Gastroesophageal sphincter (tissue), 4 donors: ENCODE data around the gene EIF1. TPM values are rescaled to one million over a fixed set of nuclear protein-coding genes. Genes with fewer than 3 reads are reported as not detected.

Source experiments
- ATAC-seq: fragments of 150-250 bp; one replicate; pipeline ENCODE4 v1.9.1; 2016; ENCODE audit warnings: mild to moderate bottlenecking, moderate library complexity
- H3K27ac ChIP-seq, 4 donors: fragments of 200-600 bp; sonication (generic) in 3 of 4; 1 replicate in 3 of 4; 2 replicates in 1 of 4; pipeline ENCODE4 v1.5.1; 2016 to 2019
- H3K27me3 ChIP-seq: fragments of 200-600 bp; sonication (generic); one replicate; pipeline ENCODE4 v1.5.1; 2019
- H3K36me3 ChIP-seq, 2 donors: fragments of 200-600 bp; sonication (generic); one replicate each; pipeline ENCODE4 v1.5.1; 2019; ENCODE audit warnings: control low read depth in 1 of 2
- H3K4me1 ChIP-seq, 3 donors: fragments of 200-600 bp; sonication (generic); 1 replicate in 2 of 3; 2 replicates in 1 of 3; pipeline ENCODE4 v1.5.1; 2016 to 2019; ENCODE audit warnings: control low read depth in 2 of 3
- H3K4me3 ChIP-seq, 2 donors: fragments of 200-600 bp; sonication (generic); one replicate each; pipeline ENCODE4 v1.5.1; 2019; ENCODE audit warnings: mild to moderate bottlenecking in 1 of 2, moderate library complexity in 1 of 2
- H3K9me3 ChIP-seq, 3 donors: fragments of 200-600 bp; sonication (generic); one replicate each; pipeline ENCODE4 v1.5.1; 2017 to 2019; ENCODE audit warnings: control low read depth in 2 of 3
- EP300 ChIP-seq: sonication (generic); formaldehyde crosslinking; IDR thresholded peaks from one replicate; pipeline ENCODE4 v1.6.1; 2017; ENCODE audit warnings: antibody characterized with exemption, mild to moderate bottlenecking
- POLR2A ChIP-seq, 2 donors: fragments of 450-650 bp; IDR thresholded peaks; one replicate each; pipeline ENCODE4 v1.6.1; 2017; ENCODE audit warnings: antibody characterized with exemption in 2 of 2, mild to moderate bottlenecking in 2 of 2, moderate library complexity in 1 of 2
- POLR2AphosphoS5 ChIP-seq: sonication (generic); formaldehyde crosslinking; IDR thresholded peaks from one replicate; pipeline ENCODE4 v1.6.1; 2017; ENCODE audit warnings: antibody characterized with exemption
- WGBS, 2 donors: methylation state at CpG; one replicate each; pipeline ENCODE4 v1.1.5; 2018; ENCODE audit warnings: low coverage in 1 of 2; 5-methylcytosine and 5-hydroxymethylcytosine counted together
- total RNA-seq, 4 donors: library from RNA; depleted of rRNA; stranded (reverse); fragments of >200 nt; gene quantifications; one replicate each; pipeline ENCODE4 v1.1.0, GENCODE V29; 2016
- TF ChIP-seq, protein P1 (sequence below), 4 experiments: fragments of 200-600 bp in 2 of 4; fragments of 450-650 bp in 2 of 4; sonication (generic) in 1 of 4; IDR thresholded peaks; one replicate each; pipeline ENCODE4 v1.5.1; 2017 to 2019; ENCODE audit warnings: antibody characterized with exemption in 4 of 4, mild to moderate bottlenecking in 2 of 4, moderate library complexity in 2 of 4

The EIF1 gene
- total RNA-seq, 4 donors from 2014 or later = 224 to 331 (median 270) TPM

DNA sequence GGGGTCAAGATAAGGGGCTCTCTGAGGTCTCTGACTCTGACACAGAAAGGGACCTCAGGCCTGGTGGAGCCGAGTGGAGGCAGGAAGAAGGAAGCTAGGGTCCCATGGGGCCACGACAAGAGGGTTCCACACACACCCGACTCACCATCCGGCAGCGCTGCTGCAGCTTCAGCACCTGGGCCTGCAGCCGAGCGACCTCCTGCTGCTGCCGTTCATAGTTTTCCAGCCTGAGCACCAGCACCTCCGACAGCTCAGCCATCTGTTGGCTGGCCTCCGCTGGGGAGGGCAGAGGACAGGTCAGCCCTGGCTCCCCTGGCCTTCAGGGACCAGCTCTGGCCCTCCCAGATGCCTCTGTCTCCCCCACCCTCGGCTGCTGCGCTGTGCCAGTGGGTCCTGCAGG, 39.4 kb downstream of the EIF1 start:
- ATAC-seq = no peak
- no peaks in the 10 kb centered on the region for H3K9me3 ChIP-seq
- no peak overlapping the region for H3K27ac ChIP-seq
- H3K27me3 ChIP-seq = peaks cover 44% of the 10 kb centered on the region
- no peak overlapping the region for H3K4me3 ChIP-seq
- H3K36me3 ChIP-seq = no peaks in the 10 kb centered on the region
- H3K4me1 ChIP-seq = no peaks in the 10 kb centered on the region
- TF ChIP-seq POLR2AphosphoS5 (no peak), EP300 (no peak), POLR2A (IDR thresholded peaks at IDR 0.05) (no peak)
- TF ChIP-seq, protein P1, sequence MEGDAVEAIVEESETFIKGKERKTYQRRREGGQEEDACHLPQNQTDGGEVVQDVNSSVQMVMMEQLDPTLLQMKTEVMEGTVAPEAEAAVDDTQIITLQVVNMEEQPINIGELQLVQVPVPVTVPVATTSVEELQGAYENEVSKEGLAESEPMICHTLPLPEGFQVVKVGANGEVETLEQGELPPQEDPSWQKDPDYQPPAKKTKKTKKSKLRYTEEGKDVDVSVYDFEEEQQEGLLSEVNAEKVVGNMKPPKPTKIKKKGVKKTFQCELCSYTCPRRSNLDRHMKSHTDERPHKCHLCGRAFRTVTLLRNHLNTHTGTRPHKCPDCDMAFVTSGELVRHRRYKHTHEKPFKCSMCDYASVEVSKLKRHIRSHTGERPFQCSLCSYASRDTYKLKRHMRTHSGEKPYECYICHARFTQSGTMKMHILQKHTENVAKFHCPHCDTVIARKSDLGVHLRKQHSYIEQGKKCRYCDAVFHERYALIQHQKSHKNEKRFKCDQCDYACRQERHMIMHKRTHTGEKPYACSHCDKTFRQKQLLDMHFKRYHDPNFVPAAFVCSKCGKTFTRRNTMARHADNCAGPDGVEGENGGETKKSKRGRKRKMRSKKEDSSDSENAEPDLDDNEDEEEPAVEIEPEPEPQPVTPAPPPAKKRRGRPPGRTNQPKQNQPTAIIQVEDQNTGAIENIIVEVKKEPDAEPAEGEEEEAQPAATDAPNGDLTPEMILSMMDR (IDR thresholded peaks at IDR 0.05) = no peak
- no CpG with 5 or more reads among the region's 12 CpGs for WGBS, 2 donors

DNA sequence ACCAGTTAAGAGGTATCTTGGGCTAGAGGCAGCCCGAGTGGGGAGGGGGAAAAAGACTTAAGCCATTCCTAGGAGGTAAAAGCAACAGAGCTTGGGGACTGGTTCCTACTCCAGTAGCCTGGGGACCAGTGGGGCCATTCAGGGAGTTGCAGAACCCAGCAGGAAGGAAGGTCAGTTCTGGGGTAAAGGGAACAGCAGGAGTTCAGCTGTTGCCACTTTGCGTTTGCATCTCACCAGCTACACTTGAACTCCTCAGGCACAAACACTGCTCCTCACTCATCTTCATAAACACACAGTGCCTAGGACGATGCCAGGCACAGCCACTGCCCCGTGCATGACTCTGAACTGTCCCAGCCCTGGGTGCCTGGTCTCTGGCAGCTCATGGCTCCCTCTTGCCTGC, 41.8 kb downstream of the EIF1 start:
- 27 to 55% methylated on average over 3 to 4 of the region's 4 CpGs for WGBS, 2 donors
- Histone ChIP-seq H3K27me3 (peaks cover 63% of the 10 kb centered on the region), H3K36me3 (no peaks in the 10 kb centered on the region), H3K27ac (no peak overlapping the region), H3K9me3 (no peaks in the 10 kb centered on the region), H3K4me3 (no peak overlapping the region), H3K4me1 (peaks cover 0 to 21% (median 16%) of the 10 kb centered on the region in 3 donors)
- ATAC-seq = no peak
- TF ChIP-seq POLR2AphosphoS5 (no peak), EP300 (no peak)
- TF ChIP-seq, protein P1 (IDR thresholded peaks at IDR 0.05) = no peak

DNA sequence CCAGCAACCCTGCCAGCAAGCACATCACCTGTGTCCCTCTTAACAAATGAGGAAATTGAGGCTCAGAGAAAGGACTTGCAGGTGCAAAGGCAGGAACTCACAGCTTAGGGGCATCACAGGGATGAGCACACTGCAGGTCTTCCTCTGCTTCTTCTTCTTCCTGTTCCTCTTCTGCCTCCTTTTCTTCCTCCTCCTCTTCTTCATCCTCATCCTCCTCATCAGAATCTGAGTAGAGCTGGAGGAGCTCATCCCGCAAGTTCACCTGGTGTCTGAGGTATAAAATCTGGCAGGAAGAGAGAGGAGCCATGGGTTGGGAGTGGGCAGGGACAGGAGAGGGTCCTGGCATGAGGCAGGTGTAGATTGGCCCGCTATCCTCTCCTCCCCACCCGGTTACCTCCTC, 43.2 kb downstream of the EIF1 start:
- no peak overlapping the region for H3K27ac ChIP-seq
- no peaks in the 10 kb centered on the region for H3K9me3 ChIP-seq
- TF ChIP-seq EP300 = no peak
- TF ChIP-seq, protein P1 (IDR thresholded peaks at IDR 0.05) = no peak
- TF ChIP-seq POLR2A (IDR thresholded peaks at IDR 0.05) = no peak
- TF ChIP-seq POLR2AphosphoS5 = no peak
- no peak for ATAC-seq
- H3K4me3 ChIP-seq = no peak overlapping the region
- WGBS, 2 donors = 43 to 100% methylated on average over 1 of the region's 3 CpGs
- H3K27me3 ChIP-seq = peaks cover 77% of the 10 kb centered on the region
- no peaks in the 10 kb centered on the region for H3K36me3 ChIP-seq
- peaks cover 0 to 21% (median 16%) of the 10 kb centered on the region in 3 donors for H3K4me1 ChIP-seq

DNA sequence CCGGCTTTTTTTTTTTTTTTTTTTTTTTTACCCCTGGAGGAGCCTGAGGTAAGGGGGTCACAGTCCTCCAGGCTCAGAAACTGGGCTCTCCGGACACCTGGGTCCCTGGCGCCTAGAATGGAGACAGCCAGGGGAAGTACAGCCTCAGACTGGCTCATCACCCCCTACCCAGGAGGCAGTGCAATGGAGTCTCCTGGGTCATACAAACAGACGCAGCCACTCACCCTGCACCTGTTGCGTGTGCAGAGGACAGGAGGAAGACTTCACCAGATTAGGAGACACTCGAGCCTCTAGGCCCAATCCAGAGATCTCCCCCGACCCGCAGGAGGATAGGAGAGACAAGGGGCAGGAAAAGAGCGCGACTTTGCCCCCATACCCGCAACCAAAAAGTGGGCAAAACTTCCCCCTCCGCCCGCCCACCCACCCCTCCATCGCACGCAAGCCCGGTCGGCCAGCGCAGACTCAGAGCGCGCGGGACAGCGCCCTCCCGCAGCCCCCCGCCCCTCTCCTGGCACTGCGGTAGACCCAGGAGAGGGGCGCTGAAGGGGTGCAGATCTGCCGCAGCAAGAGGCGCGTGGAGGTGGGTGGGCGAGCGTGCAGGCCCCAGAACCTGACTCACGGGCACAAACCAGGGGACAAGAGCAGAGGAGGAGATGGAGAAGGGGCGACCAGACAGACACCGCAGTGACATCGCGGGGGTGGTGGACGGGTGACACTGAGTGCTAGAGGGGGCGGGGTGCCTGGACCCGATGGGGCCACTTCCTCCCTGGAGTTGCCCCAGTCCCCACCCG, 44.9 kb downstream of the EIF1 start:
- 7% methylated on average over 21 of the region's 40 CpGs; no CpG with 5 or more reads in 1 of the 2 donors for WGBS, 2 donors
- Histone ChIP-seq H3K27ac (no peak overlapping the region), H3K36me3 (no peaks in the 10 kb centered on the region), H3K9me3 (no peaks in the 10 kb centered on the region), H3K4me1 (peaks cover 0 to 29% (median 16%) of the 10 kb centered on the region in 3 donors), H3K27me3 (peaks cover 87% of the 10 kb centered on the region), H3K4me3 (peak overlapping the region in 1 of 2 donors; percentile 49)
- ATAC-seq = no peak
- no peak for TF ChIP-seq EP300
- TF ChIP-seq POLR2A (IDR thresholded peaks at IDR 0.05) = no peak
- TF ChIP-seq, protein P1 (IDR thresholded peaks at IDR 0.05) = no peak
- no peak for TF ChIP-seq POLR2AphosphoS5
